ENCODE data around the gene SRL. TPM values are rescaled to one million over a fixed set of nuclear protein-coding genes. Genes with fewer than 3 reads are reported as not detected.
"Not testable (repeated sequence)": the region's sequence is repeated elsewhere in the genome, so short reads cannot be mapped to it uniquely, and the experiment has no call there.

The SRL gene
- total RNA-seq, 2 experiments from 2014 or later = not detected

DNA sequence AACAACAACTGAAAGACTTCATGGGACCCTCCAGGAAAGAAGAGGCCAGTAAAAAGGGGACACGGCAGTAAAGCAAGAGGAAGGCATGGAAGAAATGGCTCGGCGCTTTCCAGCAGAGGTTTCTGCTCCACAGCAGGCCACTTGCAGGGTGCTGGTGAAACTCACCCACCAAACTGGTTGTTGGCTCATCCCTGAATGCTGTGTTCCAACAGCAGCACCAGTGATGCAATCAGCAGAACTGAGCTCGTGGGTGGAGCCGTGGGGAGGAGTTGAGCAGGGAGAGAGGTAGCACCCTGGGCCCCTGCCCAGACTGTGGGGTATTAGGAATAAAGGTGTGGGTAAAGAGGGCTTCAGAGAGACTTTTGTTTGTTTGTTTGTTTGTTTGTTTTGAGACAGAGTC lies 62.9 kb downstream of the SRL start:
- CTCF ChIA-PET = interaction anchor here (1.7 kb wide), 1 partner anchor 75 kb away, joined by 4 read pairs; no protein-coding TSS in a partner anchor
- H3K9me3 Mint-ChIP-seq (ENCODE audit: low read depth) = no peaks in the 10 kb centered on the region

DNA sequence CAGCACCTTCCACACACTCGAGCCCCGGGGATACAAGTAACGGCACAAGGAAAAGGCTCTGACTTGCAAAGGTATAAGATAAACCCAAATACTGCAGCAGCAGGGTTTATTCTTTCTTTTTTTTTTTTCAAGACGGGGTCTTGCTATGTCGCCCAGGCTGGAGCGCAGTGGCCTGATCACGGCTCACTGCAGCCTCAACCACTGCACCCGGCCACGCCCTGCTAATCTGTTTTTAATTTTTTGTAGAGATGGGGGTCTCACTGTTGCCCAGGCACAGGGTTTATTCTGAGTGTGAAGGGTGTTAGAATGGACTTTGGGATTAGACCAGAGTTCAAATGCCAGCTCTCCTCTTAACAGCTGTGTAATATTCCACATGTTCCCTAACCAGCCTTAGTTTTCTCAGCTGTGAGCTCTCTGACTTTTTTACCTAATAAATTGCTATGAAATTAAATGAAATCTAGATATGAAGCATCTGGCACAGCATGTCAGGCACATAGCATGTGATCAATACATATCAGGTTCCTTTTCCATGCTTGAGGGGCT lies 63.3 kb downstream of the SRL start:
- Mint-ChIP-seq H3K9me3 (ENCODE audit: low read depth) (no peaks in the 10 kb centered on the region), H3K27ac (no peak overlapping the region), H3K4me3 (no peak overlapping the region), H3K27me3 (peaks cover 2% of the 10 kb centered on the region), H3K36me3 (no peaks in the 10 kb centered on the region), H3K4me1 (peaks cover 16% of the 10 kb centered on the region)
- ATAC-seq (no peak), DNase-seq (no peak)
- CTCF ChIA-PET = interaction anchor here (0.9 kb wide), 1 partner anchor 75 kb away, joined by 4 read pairs; no protein-coding TSS in a partner anchor

More for the DNA sequence above, 62.9 kb downstream of the SRL start:
- ATAC-seq (no peak), DNase-seq (no peak)
- Mint-ChIP-seq H3K4me3 (no peak overlapping the region), H3K27me3 (peaks cover 2% of the 10 kb centered on the region), H3K36me3 (no peaks in the 10 kb centered on the region), H3K27ac (no peak overlapping the region), H3K4me1 (peaks cover 12% of the 10 kb centered on the region)

- Mint-ChIP-seq H3K27ac (no peak overlapping the region), H3K9me3 (ENCODE audit: low read depth) (no peaks in the 10 kb centered on the region), H3K4me3 (no peak overlapping the region), H3K36me3 (no peaks in the 10 kb centered on the region), H3K27me3 (peaks cover 2% of the 10 kb centered on the region), H3K4me1 (peaks cover 15% of the 10 kb centered on the region)
- DNase-seq (no peak), ATAC-seq (peak; percentile 42)
- CTCF ChIA-PET = interaction anchor here (1.3 kb wide), 1 partner anchor 77 kb away, joined by 5 read pairs; no protein-coding TSS in a partner anchor
These were observed 64.9 kb downstream of the SRL start for GRCh38 chr16:4176906-4177417.

- Mint-ChIP-seq H3K36me3 (no peaks in the 10 kb centered on the region), H3K27me3 (peaks cover 2% of the 10 kb centered on the region), H3K4me1 (peaks cover 14% of the 10 kb centered on the region), H3K9me3 (ENCODE audit: low read depth) (no peaks in the 10 kb centered on the region), H3K4me3 (no peak overlapping the region), H3K27ac (no peak overlapping the region)
- ATAC-seq (no peak), DNase-seq (no peak)
- CTCF ChIA-PET = no interaction called here
These were observed 66.0 kb downstream of the SRL start for GRCh38 chr16:4175849-4176248.

DNA sequence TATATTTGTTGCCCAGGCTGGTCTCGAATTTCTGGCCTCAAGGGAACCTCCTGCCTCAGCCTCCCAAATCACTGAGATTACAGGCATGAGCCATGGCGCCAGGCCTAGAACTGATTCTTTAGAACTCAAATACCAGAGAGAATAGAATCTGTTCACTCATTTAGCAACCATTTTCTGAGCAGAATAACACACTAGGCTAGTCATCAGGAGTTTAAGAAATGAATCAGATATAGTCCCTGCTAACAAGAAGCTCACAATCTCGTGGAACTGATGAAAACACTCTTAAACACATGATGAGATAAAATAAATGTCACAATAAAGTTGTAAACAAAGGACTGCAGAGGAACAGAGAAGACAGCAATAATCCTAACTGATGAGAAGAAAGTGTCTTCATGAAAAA lies 69.8 kb downstream of the SRL start:
- H3K36me3 Mint-ChIP-seq = no peaks in the 10 kb centered on the region
- peaks cover 14% of the 10 kb centered on the region for H3K4me1 Mint-ChIP-seq
- CTCF ChIA-PET = no interaction called here
- no peaks in the 10 kb centered on the region for H3K9me3 Mint-ChIP-seq (ENCODE audit: low read depth)
- H3K27me3 Mint-ChIP-seq = no peaks in the 10 kb centered on the region
- no peak overlapping the region for H3K4me3 Mint-ChIP-seq
- DNase-seq = no peak
- ATAC-seq = no peak
- no peak overlapping the region for H3K27ac Mint-ChIP-seq

- Mint-ChIP-seq H3K9me3 (ENCODE audit: low read depth) (no peaks in the 10 kb centered on the region), H3K4me3 (no peak overlapping the region), H3K27ac (no peak overlapping the region), H3K36me3 (no peaks in the 10 kb centered on the region), H3K27me3 (peaks cover 2% of the 10 kb centered on the region), H3K4me1 (peaks cover 11% of the 10 kb centered on the region)
- CTCF ChIA-PET = interaction anchor here (1.1 kb wide), 1 partner anchor 22 kb away, joined by 3 read pairs; no protein-coding TSS in a partner anchor
- DNase-seq (no peak), ATAC-seq (no peak)
These were observed 72.5 kb downstream of the SRL start for GRCh38 chr16:4169415-4169814.

DNA sequence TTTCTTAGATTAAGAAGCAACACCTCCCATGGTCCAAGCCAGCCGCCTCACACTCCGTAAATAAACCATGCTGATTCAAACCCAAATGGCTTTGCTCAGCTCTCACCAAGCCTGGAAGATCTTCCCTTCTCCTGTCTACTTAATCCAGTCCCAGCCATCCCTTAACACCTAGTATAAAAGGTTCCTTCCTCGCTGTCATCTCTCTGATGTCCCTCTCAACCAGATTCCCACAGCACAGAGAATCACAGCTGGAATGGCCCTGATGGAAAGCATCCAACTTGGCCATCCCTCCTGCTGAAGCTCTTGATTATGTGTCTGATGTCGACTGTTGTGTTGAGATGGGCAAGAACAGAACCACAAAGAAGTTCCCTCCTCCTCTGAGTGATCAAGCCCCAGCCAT lies 75.1 kb downstream of the SRL start:
- Mint-ChIP-seq H3K9me3 (ENCODE audit: low read depth) (no peaks in the 10 kb centered on the region), H3K4me1 (peaks cover 3% of the 10 kb centered on the region), H3K27me3 (peaks cover 2% of the 10 kb centered on the region), H3K36me3 (no peaks in the 10 kb centered on the region), H3K27ac (no peak overlapping the region), H3K4me3 (no peak overlapping the region)
- DNase-seq = no peak
- no peak for ATAC-seq
- CTCF ChIA-PET = interaction anchor here (0.6 to 1.2 kb wide), 2 partner anchors 87 kb away, joined by 3 read pairs; no protein-coding TSS in a partner anchor

DNA sequence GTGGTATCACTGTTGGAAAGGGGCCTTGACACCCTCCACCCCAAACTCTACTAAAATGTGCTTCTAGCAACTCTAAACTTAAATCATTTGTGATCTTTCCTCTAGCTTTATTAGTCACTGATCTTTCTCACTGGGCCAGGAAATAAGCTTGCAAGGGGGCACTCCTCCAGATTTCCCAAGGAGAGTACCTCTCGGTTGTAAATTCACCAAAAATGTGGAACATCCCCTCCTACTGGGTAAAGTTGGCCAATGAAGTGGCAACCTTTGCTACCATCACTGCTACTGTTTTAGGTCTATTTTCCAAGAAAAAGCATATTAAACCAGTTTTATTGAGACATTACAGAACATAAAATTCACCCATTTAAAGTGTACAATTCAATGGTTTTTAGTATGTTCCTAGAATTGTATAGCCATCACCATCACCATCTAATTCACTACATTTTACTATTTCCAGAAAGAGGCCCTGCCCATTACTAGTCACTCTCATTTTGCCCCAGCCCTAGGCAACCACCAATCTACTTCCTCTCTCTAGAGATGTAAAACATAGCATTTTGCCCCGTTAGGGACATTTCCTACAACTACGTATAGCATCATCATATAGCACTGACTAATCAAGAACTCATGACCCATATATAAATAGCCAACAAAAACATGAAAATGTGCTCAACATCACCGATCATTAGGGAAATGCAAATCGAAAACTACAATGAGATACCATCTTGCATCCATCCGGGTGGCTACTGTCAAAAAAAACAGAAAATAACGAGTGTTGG lies 81.0 kb downstream of the SRL start:
- H3K9me3 Mint-ChIP-seq (ENCODE audit: low read depth) = no peaks in the 10 kb centered on the region
- DNase-seq (no peak), ATAC-seq (no peak)
- no peaks in the 10 kb centered on the region for H3K36me3 Mint-ChIP-seq
- CTCF ChIA-PET = no interaction called here
- no peak overlapping the region for H3K27ac Mint-ChIP-seq
- peaks cover 8% of the 10 kb centered on the region for H3K27me3 Mint-ChIP-seq
- H3K4me1 Mint-ChIP-seq = peaks cover 4% of the 10 kb centered on the region
- no peak overlapping the region for H3K4me3 Mint-ChIP-seq

- peaks cover 4% of the 10 kb centered on the region for H3K4me1 Mint-ChIP-seq
- H3K9me3 Mint-ChIP-seq (ENCODE audit: low read depth) = no peaks in the 10 kb centered on the region
- DNase-seq (no peak), ATAC-seq (no peak)
- CTCF ChIA-PET = interaction anchor here (1.4 kb wide), 1 partner anchor 94 kb away, joined by 3 read pairs; no protein-coding TSS in a partner anchor
- H3K27ac Mint-ChIP-seq = no peak overlapping the region
- peaks cover 8% of the 10 kb centered on the region for H3K27me3 Mint-ChIP-seq
- H3K36me3 Mint-ChIP-seq = no peaks in the 10 kb centered on the region
- no peak overlapping the region for H3K4me3 Mint-ChIP-seq
These were observed 82.2 kb downstream of the SRL start for GRCh38 chr16:4159726-4160125.

- H3K4me1 Mint-ChIP-seq = peaks cover 4% of the 10 kb centered on the region
These were observed 83.5 kb downstream of the SRL start for GRCh38 chr16:4158143-4159093.

DNA sequence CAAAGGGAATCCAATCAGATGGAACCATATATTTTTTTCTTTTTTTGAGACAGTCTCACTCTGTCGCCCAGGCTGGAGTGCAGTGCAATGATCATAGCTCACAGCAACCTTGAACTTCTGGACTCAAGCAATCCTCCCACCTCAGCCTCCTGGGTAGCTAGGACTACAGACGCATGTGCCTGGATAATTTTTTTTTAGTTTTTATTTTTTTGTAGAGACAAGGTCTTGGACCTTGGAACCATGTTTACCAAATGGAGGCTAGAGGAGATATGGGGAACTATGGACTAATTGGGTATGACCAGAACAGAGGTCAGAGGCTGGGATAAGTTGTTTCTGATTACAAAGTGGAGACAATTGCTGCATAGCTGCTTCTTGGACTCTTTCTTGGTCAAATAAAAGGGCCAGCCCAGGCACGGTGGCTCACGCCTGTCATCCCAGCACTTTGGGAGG lies 84.5 kb downstream of the SRL start:
- H3K4me1 Mint-ChIP-seq = peaks cover 4% of the 10 kb centered on the region
- H3K27me3 Mint-ChIP-seq = peaks cover 8% of the 10 kb centered on the region
- H3K36me3 Mint-ChIP-seq = no peaks in the 10 kb centered on the region
- no peaks in the 10 kb centered on the region for H3K9me3 Mint-ChIP-seq (ENCODE audit: low read depth)
- ATAC-seq (no peak), DNase-seq (no peak)
- H3K27ac Mint-ChIP-seq = no peak overlapping the region
- no peak overlapping the region for H3K4me3 Mint-ChIP-seq
- CTCF ChIA-PET = no interaction called here

More at GRCh38 chr16:4158143-4159093, 83.5 kb downstream of the SRL start:
- Mint-ChIP-seq H3K4me3 (no peak overlapping the region), H3K36me3 (no peaks in the 10 kb centered on the region), H3K27ac (no peak overlapping the region), H3K27me3 (peaks cover 8% of the 10 kb centered on the region), H3K9me3 (ENCODE audit: low read depth) (no peaks in the 10 kb centered on the region)
- no peak for DNase-seq
- no peak for ATAC-seq
- CTCF ChIA-PET = interaction anchor here (1.0 kb wide), 1 partner anchor 220 kb away, joined by 3 read pairs; no protein-coding TSS in a partner anchor

DNA sequence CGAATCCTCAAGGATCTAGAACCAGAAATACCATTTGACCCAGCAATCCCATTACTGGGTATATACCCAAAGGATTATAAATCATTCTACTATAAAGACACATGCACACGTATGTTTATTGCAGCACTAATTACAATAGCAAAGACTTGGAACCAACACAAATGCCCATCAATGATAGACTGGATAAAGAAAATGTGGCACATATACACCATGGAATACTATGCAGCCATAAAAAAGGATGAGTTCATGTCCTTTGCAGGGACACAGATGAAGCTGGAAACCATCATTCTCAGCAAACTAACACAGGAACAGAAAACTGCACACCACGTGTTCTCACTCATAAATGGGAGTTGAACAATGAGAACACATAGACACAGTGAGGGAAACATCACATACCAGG lies 85.4 kb downstream of the SRL start:
- H3K4me3 Mint-ChIP-seq; H3K36me3 Mint-ChIP-seq; CTCF ChIA-PET; ATAC-seq; DNase-seq; H3K4me1 Mint-ChIP-seq; H3K27ac Mint-ChIP-seq; H3K9me3 Mint-ChIP-seq (ENCODE audit: low read depth); H3K27me3 Mint-ChIP-seq: not testable (repeated sequence)

GRCh38 chr16:4153364-4153763 lies 88.5 kb downstream of the SRL start:
- ATAC-seq, H3K4me3 Mint-ChIP-seq: not testable (repeated sequence)

More at GRCh38 chr16:4153364-4153763, 88.5 kb downstream of the SRL start:
- H3K36me3 Mint-ChIP-seq; H3K9me3 Mint-ChIP-seq (ENCODE audit: low read depth); H3K4me1 Mint-ChIP-seq; CTCF ChIA-PET; H3K27ac Mint-ChIP-seq; DNase-seq; H3K27me3 Mint-ChIP-seq: not testable (repeated sequence)
